ENCODE measurements around the gene FAM98A. TPM values are rescaled to one million over a fixed set of nuclear protein-coding genes. Genes with fewer than 3 reads are reported as not detected.

The FAM98A gene
- total and polyA plus RNA-seq, 2 of the 4 experiments (the other 2 are of a cell fraction): 113 to 131 TPM

GRCh38 chr2:33617401-33617800 lies 18.3 kb upstream of the FAM98A start:
- Histone ChIP-seq H3K56ac (ENCODE audit: extremely low read depth, insufficient read depth, low read length) (no peak overlapping the region), H4K8ac (ENCODE audit: low read depth in 2 of 2, low read length in 2 of 2) (no peak overlapping the region), H2BK15ac (ENCODE audit: low read depth, low read length) (no peak overlapping the region), H2BK120ac (ENCODE audit: low read depth, low read length) (no peak overlapping the region), H2AK5ac (ENCODE audit: low read depth, low read length) (no peak overlapping the region), H4K20me1 (ENCODE audit: insufficient read depth, low read length) (no peaks in the 10 kb centered on the region), H3K23ac (ENCODE audit: low read depth, low read length) (no peak overlapping the region), H3K27ac (ENCODE audit: insufficient read depth, low read length) (no peak overlapping the region), H3K4ac (ENCODE audit: low read depth, low read length) (no peak overlapping the region), H4K5ac (ENCODE audit: low read depth, low read length) (no peak overlapping the region), H4K91ac (ENCODE audit: insufficient read depth, low read depth, low read length) (no peak overlapping the region), H3K14ac (replicated peaks; ENCODE audit: low read depth, low read length) (no peak overlapping the region), H3K4me3 (ENCODE audit: insufficient read depth, low read depth, low read length) (no peak overlapping the region), H3K4me2 (ENCODE audit: low read depth, low read length) (no peak overlapping the region), H2AK9ac (replicated peaks; ENCODE audit: low read depth, low read length, poor library complexity) (no peak overlapping the region), H2BK5ac (ENCODE audit: low read depth, low read length, poor library complexity, severe bottlenecking) (no peak overlapping the region), H2BK20ac (ENCODE audit: low read depth, low read length) (no peak overlapping the region), H3K9me3 (ENCODE audit: control insufficient read depth, insufficient read depth, low read length) (no peaks in the 10 kb centered on the region), H3K9ac (ENCODE audit: low read depth, low read length) (no peak overlapping the region), H3K36me3 (ENCODE audit: control insufficient read depth, insufficient read depth, low read length) (no peaks in the 10 kb centered on the region), H3K4me1 (ENCODE audit: control insufficient read depth, insufficient read depth, low read length) (no peaks in the 10 kb centered on the region), H3K18ac (ENCODE audit: low read depth, low read length) (no peak overlapping the region), H2AFZ (replicated peaks; ENCODE audit: low read length, poor library complexity) (no peak overlapping the region), H3K9me1 (ENCODE audit: insufficient read depth, low read length) (no peaks in the 10 kb centered on the region), H3K79me1 (ENCODE audit: low read depth in 1 of 2, low read length in 2 of 2) (no peaks in the 10 kb centered on the region), H3K27me3 (ENCODE audit: control insufficient read depth, insufficient read depth, low read length) (peaks cover 3% of the 10 kb centered on the region; the same call in 1 of the 2 replicates)
- ATAC-seq (ENCODE audit: low read depth) (no peak), DNase-seq (no peak)
- WGBS, 2 experiments (ENCODE audit: extremely low coverage in 2 of 2, insufficient read length in 1 of 2): no CpG with 5 or more reads among the region's 2 CpGs
- ChIA-PET POLR2A (ENCODE audit: unreplicated experiment) (no interaction called here), CTCF (no interaction called here)
- in situ Hi-C loops (cut with MboI; ENCODE audit: low sequenced_read_pairs) (no loop called here), intact Hi-C loops (cut with micrococcal nuclease) (no loop called here), dilution Hi-C loops (cut with HindIII; ENCODE audit: low sequenced_read_pairs, unreplicated experiment) (no loop called here)
- BruUV-seq (replicated peaks): no TSS peak
- no peak for TF ChIP-seq USF2 (IDR thresholded peaks at IDR 0.05; ENCODE audit: low read depth, low read length)
- TF ChIP-seq MAFK (IDR thresholded peaks at IDR 0.05; ENCODE audit: low read depth, low read length): no peak
- no peak for TF ChIP-seq NFE2L2 (IDR thresholded peaks at IDR 0.05; ENCODE audit: low read depth, low read length)
- no peak for TF ChIP-seq CTCF (conservative IDR thresholded peaks at IDR 0.05; ENCODE audit: low read depth, low read length)
- TF ChIP-seq MXI1 (IDR thresholded peaks at IDR 0.05; ENCODE audit: borderline replicate concordance, low read depth, low read length): no peak
- TF ChIP-seq RFX5 (IDR thresholded peaks at IDR 0.05; ENCODE audit: low read depth, low read length): no peak
- TF ChIP-seq MAZ (IDR thresholded peaks at IDR 0.05; ENCODE audit: borderline replicate concordance, low read depth, low read length): no peak
- TF ChIP-seq RAD21 (IDR thresholded peaks at IDR 0.05; ENCODE audit: low read length): no peak
- no peak for TF ChIP-seq POLR2A (IDR thresholded peaks at IDR 0.05; ENCODE audit: low read depth, low read length)
- TF ChIP-seq ELK1 (IDR thresholded peaks at IDR 0.05; ENCODE audit: borderline replicate concordance, low read depth, low read length): no peak
- TF ChIP-seq CEBPB (IDR thresholded peaks at IDR 0.05; ENCODE audit: low read depth, low read length): no peak
- TF ChIP-seq FOS (IDR thresholded peaks at IDR 0.05; ENCODE audit: low read depth, low read length): no peak
- TF ChIP-seq RCOR1 (IDR thresholded peaks at IDR 0.05; ENCODE audit: insufficient replicate concordance, low read length): no peak
- TF ChIP-seq SMC3 (IDR thresholded peaks at IDR 0.05; ENCODE audit: low read depth, low read length): no peak

All from IMR-90 (cell line).